DOHH2 (cell line): ENCODE results near the gene AGTRAP.

ENCODE experiments used
- H3F3A ChIP-seq: fragments of 200-600 bp; sonication (generic), shearing (Covaris generic); 2 replicates; pipeline ENCODE4 v1.6.0; 2016; ENCODE audit warnings: antibody characterized with exemption, mild to moderate bottlenecking; ENCODE audit not compliant: control insufficient read depth, insufficient read depth
- H3K27ac ChIP-seq: fragments of 200-600 bp; sonication (generic); 2 replicates; pipeline ENCODE4 v1.5.1; 2014; ENCODE audit warnings: low read depth, mild to moderate bottlenecking, low read length, moderate library complexity
- H3K27me3 ChIP-seq: fragments of 200-600 bp; sonication (generic); 2 replicates; pipeline ENCODE4 v1.6.1; 2014; ENCODE audit warnings: mild to moderate bottlenecking, low read length, mixed read lengths; ENCODE audit not compliant: control insufficient read depth
- H3K36me3 ChIP-seq: fragments of 200-600 bp; sonication (generic); 2 replicates; pipeline ENCODE4 v1.6.1; 2014; ENCODE audit warnings: mild to moderate bottlenecking, low read length, moderate library complexity, mixed read lengths; ENCODE audit not compliant: control insufficient read depth
- H3K4me1 ChIP-seq: fragments of 200-600 bp; sonication (generic); 2 replicates; pipeline ENCODE4 v1.6.1; 2014; ENCODE audit warnings: mild to moderate bottlenecking, low read length, mixed read lengths; ENCODE audit not compliant: control insufficient read depth
- H3K4me2 ChIP-seq: fragments of 200-600 bp; sonication (generic); 2 replicates; pipeline ENCODE4 v1.6.0; 2014; ENCODE audit warnings: mild to moderate bottlenecking, low read length, moderate library complexity
- H3K4me3 ChIP-seq: fragments of 200-600 bp; sonication (generic); 2 replicates; pipeline ENCODE4 v1.5.1; 2014; ENCODE audit warnings: mild to moderate bottlenecking, low read length, mixed read lengths
- H3K79me2 ChIP-seq: fragments of 200-600 bp; sonication (generic); 2 replicates; pipeline ENCODE4 v1.6.1; 2014; ENCODE audit warnings: mild to moderate bottlenecking, low read length, mixed read lengths; ENCODE audit not compliant: control insufficient read depth
- H3K9me2 ChIP-seq: fragments of 200-600 bp; sonication (generic); replicated peaks from 2 replicates; pipeline ENCODE4 v1.6.1; 2014; ENCODE audit warnings: mild to moderate bottlenecking, low read length, mixed read lengths; ENCODE audit not compliant: control insufficient read depth
- H3K9me3 ChIP-seq: fragments of 200-600 bp; sonication (generic); 2 replicates; pipeline ENCODE4 v1.6.1; 2014; ENCODE audit warnings: antibody characterized with exemption, low read length, mixed read lengths; ENCODE audit not compliant: control insufficient read depth, insufficient read depth
- H4K20me1 ChIP-seq: fragments of 200-600 bp; sonication (generic); 2 replicates; pipeline ENCODE4 v1.6.0; 2014; ENCODE audit warnings: low read depth, mild to moderate bottlenecking, antibody characterized with exemption, low read length, moderate library complexity; ENCODE audit not compliant: control insufficient read depth, insufficient read depth
- EZH2phosphoT487 ChIP-seq: fragments of 200-600 bp; sonication (generic); IDR thresholded peaks from 2 replicates; pipeline ENCODE4 v1.6.1; 2017; ENCODE audit warnings: borderline replicate concordance, mild to moderate bottlenecking, antibody characterized with exemption, low read length, moderate library complexity, mixed read lengths
- TF ChIP-seq, protein P1 (sequence below): fragments of 200-600 bp; sonication (generic); IDR thresholded peaks from one replicate; pipeline ENCODE4 v1.5.1; 2014; ENCODE audit warnings: antibody characterized with exemption, mild to moderate bottlenecking, low read depth, low read length; ENCODE audit not compliant: poor library complexity, severe bottlenecking

Gene AGTRAP

DNA sequence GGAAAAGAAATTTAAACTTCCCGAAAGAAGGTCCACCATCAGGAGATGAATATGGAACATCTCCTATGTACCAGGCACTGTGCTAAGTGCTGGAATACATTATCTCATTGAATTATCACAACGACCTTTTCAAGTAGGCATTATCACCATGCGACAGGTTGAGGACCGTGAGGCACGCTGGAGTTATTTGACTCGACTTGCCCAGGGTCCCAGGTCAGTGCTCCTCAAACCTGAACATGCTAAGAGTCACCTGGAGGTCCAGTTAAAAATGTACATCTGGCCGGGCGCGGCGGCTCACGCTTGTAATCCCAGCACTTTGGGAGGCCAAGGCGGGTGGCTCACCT is 15.9 kb upstream of the AGTRAP start:
- Histone ChIP-seq H3K9me2 (no peaks in the 10 kb centered on the region), H3K79me2 (no peaks in the 10 kb centered on the region), H3F3A (no peaks in the 10 kb centered on the region), H3K4me2 (peak overlapping the region; percentile 98), H4K20me1 (no peaks in the 10 kb centered on the region), H3K9me3 (no peaks in the 10 kb centered on the region), H3K4me1 (peaks cover 14% of the 10 kb centered on the region), H3K27me3 (peaks cover 7% of the 10 kb centered on the region), H3K36me3 (no peaks in the 10 kb centered on the region), H3K4me3 (peak overlapping the region; percentile 82), H3K27ac (no peak overlapping the region)
- no peak for TF ChIP-seq EZH2phosphoT487
- TF ChIP-seq, protein P1, sequence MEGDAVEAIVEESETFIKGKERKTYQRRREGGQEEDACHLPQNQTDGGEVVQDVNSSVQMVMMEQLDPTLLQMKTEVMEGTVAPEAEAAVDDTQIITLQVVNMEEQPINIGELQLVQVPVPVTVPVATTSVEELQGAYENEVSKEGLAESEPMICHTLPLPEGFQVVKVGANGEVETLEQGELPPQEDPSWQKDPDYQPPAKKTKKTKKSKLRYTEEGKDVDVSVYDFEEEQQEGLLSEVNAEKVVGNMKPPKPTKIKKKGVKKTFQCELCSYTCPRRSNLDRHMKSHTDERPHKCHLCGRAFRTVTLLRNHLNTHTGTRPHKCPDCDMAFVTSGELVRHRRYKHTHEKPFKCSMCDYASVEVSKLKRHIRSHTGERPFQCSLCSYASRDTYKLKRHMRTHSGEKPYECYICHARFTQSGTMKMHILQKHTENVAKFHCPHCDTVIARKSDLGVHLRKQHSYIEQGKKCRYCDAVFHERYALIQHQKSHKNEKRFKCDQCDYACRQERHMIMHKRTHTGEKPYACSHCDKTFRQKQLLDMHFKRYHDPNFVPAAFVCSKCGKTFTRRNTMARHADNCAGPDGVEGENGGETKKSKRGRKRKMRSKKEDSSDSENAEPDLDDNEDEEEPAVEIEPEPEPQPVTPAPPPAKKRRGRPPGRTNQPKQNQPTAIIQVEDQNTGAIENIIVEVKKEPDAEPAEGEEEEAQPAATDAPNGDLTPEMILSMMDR: peak; percentile 7

DNA sequence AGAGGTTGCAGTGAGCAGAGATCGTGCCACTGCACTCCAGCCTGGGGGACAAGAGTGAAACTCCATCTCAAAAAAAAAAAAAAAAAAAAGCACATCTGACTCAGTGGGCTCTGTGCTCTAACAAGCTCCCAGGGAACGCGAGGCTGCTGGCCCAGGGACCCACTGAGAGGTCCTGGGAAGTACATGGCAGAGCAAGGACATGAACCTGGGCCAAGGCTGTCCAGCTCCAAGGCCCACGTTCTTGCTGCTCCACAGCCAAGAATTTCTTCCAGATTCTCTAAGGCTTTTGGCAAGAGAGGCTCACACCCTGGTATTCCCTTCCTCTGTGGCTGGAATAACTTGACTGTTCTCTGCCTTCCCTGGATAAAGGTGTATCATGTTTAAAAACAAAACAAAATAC is 15.4 kb upstream of the AGTRAP start:
- H3K9me3 ChIP-seq: no peaks in the 10 kb centered on the region
- H3F3A ChIP-seq: no peaks in the 10 kb centered on the region
- H3K4me3 ChIP-seq: no peak overlapping the region
- peaks cover 5% of the 10 kb centered on the region for H3K27me3 ChIP-seq
- no peaks in the 10 kb centered on the region for H3K36me3 ChIP-seq
- TF ChIP-seq EZH2phosphoT487: no peak
- TF ChIP-seq, protein P1: no peak
- H3K4me2 ChIP-seq: no peak overlapping the region
- no peaks in the 10 kb centered on the region for H3K9me2 ChIP-seq
- H3K79me2 ChIP-seq: no peaks in the 10 kb centered on the region
- no peak overlapping the region for H3K27ac ChIP-seq
- no peaks in the 10 kb centered on the region for H4K20me1 ChIP-seq
- peaks cover 14% of the 10 kb centered on the region for H3K4me1 ChIP-seq

DNA sequence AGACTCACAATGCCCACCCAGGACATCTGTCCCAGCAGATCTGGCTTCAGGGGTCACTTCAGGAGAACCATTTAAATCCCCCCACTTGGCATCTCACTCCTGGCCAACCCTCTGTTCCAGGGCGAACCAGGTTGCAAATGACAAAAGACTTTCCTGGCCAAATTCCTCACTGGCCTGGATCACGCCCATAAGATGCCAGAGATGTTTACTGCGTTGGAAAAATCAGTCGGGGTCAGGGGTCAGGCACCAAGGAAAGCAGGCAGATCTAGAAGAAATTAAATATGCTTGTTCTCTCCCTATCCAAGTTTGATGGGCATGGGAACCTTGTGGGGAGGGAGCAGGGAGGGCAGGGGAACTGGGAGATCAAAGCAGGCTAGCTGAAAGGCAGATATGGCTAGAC is 14.6 kb upstream of the AGTRAP start:
- Histone ChIP-seq H3K9me2 (no peaks in the 10 kb centered on the region), H3K4me1 (peaks cover 14% of the 10 kb centered on the region), H3K27ac (no peak overlapping the region), H3K9me3 (no peaks in the 10 kb centered on the region), H3K79me2 (no peaks in the 10 kb centered on the region), H4K20me1 (no peaks in the 10 kb centered on the region), H3K4me2 (no peak overlapping the region), H3K36me3 (no peaks in the 10 kb centered on the region), H3F3A (no peaks in the 10 kb centered on the region), H3K27me3 (peaks cover 2% of the 10 kb centered on the region; the same call in 1 of the 2 replicates), H3K4me3 (no peak overlapping the region)
- TF ChIP-seq, protein P1: no peak
- TF ChIP-seq EZH2phosphoT487: no peak

DNA sequence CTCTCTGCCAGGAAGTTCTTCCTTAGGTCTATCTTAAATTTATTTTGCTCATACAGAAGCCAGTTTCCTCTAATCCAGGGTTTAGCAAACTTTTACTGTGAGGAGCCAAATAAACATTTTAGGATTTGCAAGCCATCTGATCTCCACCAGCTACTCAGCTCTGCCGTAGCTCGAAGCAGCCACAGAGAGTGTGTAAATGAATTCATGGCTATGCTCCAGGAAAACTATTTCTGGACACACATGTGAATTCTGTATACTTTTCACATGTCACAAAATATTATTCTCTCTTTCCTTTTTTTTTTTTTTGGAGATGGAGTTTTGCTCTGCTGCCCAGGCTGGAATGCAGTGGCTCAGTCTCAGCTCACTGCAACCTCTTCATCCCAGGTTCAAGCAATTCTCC is 13.4 kb upstream of the AGTRAP start:
- H3K4me2 ChIP-seq: no peak overlapping the region

More for the DNA sequence above, 13.4 kb upstream of the AGTRAP start:
- no peaks in the 10 kb centered on the region for H3K79me2 ChIP-seq
- H3K4me1 ChIP-seq: peaks cover 14% of the 10 kb centered on the region
- no peaks in the 10 kb centered on the region for H3K36me3 ChIP-seq
- no peaks in the 10 kb centered on the region for H3F3A ChIP-seq
- no peak for TF ChIP-seq EZH2phosphoT487
- TF ChIP-seq, protein P1: no peak
- H3K9me2 ChIP-seq: no peaks in the 10 kb centered on the region
- no peaks in the 10 kb centered on the region for H3K9me3 ChIP-seq
- H4K20me1 ChIP-seq: no peaks in the 10 kb centered on the region
- peaks cover 2% of the 10 kb centered on the region; the same call in 1 of the 2 replicates for H3K27me3 ChIP-seq
- no peak overlapping the region for H3K4me3 ChIP-seq
- H3K27ac ChIP-seq: no peak overlapping the region
